ENCODE results near the gene FBLN5.

The FBLN5 gene

GRCh38 chr14:91945751-91946621 lies 1.5 kb downstream of the FBLN5 start:
- no peak for DNase-seq

DNA sequence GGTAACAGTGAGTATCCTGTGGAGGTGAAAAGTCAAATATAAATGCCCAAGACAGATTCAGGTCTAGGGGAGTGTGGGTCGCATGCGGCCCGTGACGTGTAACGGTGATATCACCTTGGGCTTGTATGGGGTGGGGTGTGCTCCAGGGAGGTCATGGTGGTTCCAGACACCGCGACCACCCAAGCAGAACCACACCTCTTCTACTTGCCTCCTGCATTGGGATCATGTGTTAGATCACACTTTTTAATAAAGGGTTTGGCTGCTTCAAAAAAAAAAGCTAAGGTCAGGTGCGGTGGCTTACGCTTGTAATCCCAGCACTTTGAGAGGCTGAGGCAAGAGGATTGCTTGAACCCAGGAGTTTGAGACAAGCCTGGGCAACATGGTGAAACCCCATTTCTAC lies 4.5 kb downstream of the FBLN5 start:
- DNase-seq: no peak

DNA sequence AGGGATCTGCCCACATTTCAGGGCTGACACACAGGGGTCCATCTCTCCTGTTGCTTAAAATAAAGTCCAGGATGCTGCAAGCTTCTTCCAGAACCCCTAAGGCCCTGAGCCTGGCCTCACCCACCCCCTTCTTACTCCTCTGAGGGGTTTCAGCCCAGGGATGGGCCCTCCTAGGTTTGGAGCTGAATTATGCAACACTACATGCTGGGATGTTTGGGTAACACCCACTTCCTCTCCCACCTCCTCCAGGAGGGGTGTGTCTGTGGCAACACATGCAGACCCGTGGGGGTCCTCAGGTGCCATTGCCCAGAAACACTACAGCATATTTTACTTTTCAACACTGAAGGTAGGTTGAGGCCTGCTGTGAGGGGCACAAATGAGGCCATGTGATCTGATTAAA lies 5.4 kb downstream of the FBLN5 start:
- no peak for DNase-seq

DNA sequence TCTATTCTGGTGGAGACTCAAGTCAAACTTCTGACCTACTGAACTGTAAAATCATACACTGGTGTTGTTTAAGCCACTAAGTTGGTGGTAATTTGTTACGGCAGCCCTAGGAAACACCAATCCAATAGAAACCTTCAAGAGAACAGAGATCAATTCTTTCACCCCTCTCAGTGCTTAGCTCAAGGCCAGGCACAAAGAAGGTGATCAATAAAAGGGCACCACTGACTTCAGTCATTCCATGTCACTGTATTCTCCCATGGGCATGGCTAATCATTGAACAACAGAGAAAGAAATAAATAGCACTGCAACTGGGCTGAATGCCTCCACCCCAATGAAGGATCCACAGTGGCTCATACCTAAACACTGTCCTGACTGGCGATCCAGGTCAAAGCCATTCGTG lies 7.3 kb downstream of the FBLN5 start:
- DNase-seq: no peak

- no peak for DNase-seq
Measured at GRCh38 chr14:91935586-91935985, 11.9 kb downstream of the FBLN5 start.

DNA sequence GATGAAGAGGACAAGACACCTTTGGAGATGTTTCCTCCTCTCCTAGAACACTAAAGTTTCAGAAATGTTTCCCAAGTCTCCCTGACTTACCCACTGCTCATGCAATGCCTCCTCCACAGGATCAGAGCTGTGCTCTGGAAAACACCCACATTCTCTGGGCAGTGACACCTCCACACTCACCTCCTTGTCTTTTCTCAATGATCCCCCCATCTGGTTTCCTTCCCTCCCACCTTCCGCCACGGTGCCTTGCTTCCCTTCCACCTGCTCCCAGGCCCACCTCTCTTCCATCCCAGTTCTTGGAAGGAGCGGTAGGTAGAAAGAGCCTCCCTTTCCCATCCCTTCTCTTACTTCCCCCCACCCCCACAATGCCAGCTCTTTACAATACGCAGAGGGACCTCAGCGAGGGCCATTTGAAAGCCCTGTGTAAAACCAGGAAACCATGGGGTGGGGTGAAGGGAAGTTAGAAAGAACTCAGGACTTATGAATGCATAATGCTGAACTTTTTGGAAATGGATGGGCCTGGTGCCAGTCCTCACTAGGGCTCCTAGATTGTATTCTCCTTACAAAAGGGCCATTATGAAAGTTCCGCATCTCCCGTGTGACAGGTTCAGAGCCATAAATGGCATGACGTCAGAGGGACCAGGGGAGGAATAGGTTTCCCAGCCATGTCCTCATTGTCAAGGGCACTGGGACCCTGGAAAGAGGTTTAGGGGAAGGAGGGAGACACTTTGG lies 12.8 kb downstream of the FBLN5 start:
- DNase-seq: no peak

- DNase-seq: no peak
Measured at GRCh38 chr14:91931478-91932088, 15.9 kb downstream of the FBLN5 start.

DNA sequence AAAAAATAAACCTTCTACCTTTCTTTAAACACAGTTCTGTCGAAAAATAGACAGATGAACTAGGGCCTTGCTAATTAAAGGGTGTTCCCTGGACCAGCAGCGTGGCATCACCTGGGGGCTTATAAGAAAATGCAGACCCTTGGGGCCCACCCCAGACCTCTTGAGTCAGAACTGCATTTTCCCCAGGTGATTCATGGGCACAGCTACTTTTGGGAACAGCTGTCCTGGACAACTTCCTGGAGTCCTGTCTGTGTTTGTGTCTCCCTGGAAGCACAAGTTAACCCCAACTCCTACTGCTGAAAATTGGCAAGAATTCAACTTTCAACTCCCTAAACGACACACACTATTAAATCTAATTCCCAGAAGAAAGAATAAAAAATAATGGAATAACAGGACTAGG lies 17.8 kb downstream of the FBLN5 start:
- DNase-seq: no peak

- no peak for DNase-seq
Measured at GRCh38 chr14:91927800-91928199, 19.7 kb downstream of the FBLN5 start.

DNA sequence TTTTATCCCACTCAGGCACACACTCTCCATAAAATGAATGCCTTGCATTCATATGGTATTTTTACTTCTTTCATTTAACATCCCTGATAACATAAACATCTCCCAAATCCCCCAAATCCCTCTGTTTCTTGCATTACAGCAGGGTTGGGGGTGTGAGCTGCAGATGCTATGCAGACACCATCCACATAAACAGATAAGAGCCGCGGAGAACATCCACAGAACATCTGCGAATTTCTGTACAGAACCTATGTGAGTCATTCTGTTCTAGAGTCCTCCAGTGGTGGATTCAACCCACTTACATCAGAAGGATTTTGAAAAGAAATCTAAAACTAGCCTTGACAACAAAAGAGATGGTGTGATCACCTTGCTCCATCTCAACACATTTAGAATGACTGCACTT lies 20.3 kb downstream of the FBLN5 start:
- DNase-seq: no peak

- no peak for DNase-seq
Measured at GRCh38 chr14:91926131-91926890, 21.2 kb downstream of the FBLN5 start.

DNA sequence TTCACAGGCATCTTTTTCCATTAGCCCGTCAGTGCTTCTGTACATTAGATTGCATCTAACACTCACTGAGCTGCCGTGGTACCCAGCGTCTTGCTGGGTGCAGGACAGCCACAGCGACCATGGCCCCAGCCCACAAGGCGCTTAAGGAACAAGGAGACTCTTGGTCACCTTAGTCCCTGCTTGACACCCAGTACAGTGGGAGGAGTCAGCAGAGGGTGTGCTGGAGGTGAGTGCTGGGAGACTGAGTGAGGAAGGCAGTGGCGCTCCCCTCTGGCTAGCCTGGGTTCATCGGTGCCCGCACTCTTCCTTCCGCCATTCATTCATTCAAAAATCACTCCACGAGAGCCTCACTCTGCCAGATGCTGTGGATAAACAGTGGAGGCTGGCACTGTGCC lies 21.8 kb downstream of the FBLN5 start:
- no peak for DNase-seq

- no peak for DNase-seq
Measured at GRCh38 chr14:91925001-91925726, 22.3 kb downstream of the FBLN5 start.

- DNase-seq: no peak
Measured at GRCh38 chr14:91920526-91920925, 27.0 kb downstream of the FBLN5 start.

GRCh38 chr14:91919814-91920213 lies 27.7 kb downstream of the FBLN5 start:
- no peak for DNase-seq

DNA sequence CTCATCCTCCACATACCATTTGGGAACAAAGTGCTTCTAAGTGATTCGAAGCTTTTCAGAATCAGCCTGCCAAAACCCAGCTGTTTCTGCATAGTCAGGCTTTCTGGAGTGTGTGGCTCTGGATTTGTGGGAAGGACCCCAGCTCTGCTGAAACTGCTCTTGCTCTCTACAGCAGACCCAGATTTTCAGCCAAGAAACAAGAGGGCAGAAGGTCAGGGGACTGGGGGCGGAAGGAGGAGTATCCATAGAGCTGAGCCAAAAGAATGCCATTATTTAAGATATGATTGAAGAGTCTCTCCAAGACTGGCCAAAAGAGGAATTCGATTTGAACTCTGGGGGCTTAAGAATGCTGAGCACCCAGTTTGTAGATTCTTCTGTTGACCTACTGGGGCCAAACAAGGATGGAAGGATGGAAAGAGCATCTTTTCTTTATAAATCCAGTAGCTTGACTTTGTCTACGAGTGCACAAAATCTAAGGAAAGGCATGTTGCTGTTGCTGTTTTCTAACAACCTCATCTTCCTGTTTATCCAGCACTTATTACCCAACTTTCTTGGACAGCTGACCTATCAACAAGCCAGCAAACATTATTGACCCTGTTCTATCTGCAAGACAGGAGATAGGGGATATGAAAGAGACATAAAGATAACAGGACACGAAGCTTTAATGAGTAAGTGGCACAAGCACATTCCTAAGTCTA lies 29.2 kb downstream of the FBLN5 start:
- no peak for DNase-seq

DNA sequence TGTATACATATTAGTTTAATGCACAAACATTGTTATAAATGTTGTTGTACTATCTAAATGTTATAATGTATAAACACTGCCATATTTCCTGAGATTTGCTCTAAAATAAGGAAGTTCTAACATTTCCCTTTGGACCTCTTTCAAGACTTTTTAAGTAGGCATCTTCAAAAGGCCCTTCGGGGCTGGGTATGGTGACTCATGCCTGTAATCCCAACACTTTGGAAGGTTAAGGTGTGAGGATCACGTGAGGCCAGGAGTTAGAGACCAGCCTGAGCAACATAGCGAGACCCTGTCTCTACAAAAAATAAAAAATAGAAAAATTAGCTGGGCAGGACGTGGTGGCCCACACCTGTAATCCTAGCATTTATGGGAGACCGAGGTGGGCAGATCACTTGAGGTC lies 35.5 kb downstream of the FBLN5 start:
- no peak for DNase-seq

DNA sequence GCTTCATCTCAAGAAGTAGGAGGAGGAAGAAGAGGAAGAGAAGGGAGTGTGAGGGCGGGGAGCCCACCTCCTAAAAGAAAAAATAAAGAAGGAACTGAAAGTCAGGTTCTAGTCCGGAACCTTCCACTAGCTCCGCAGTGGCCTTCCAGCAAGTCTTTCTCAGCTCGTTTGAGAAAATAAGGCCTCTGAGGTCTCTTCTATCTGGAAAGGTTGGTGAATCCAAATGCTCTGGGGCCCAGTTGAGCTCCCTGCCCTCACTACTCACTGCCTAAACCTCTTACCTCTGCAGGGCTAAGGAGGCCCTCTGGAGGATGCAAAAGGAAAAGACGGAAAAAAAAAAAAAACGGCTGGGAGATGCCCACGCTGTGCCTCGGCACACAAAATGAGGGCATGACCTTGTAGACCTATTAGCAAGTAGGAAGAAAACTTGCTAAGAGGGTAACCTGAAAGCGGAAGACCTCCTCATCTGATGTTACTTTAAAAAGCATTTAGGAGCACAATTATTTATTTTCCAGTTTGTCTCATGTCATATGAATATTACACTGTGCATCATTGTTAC lies 35.9 kb downstream of the FBLN5 start:
- no peak for DNase-seq

- no peak for DNase-seq
Measured at GRCh38 chr14:91910196-91910595, 37.3 kb downstream of the FBLN5 start.

- DNase-seq: no peak
Measured at GRCh38 chr14:91906374-91906773, 41.1 kb downstream of the FBLN5 start.

- no peak for DNase-seq
Measured at GRCh38 chr14:91904956-91905645, 42.4 kb downstream of the FBLN5 start.
